Hematopoietic multipotent progenitor cell treated with erythropoietin and hydrocortisone succinate and interleukin-3 and kit ligand, for 15 days (in vitro differentiated cells): Measurements from ENCODE around the gene NRXN2.
"Not testable (repeated sequence)": the region's sequence is repeated elsewhere in the genome, so short reads cannot be mapped to it uniquely, and the experiment has no call there.

ENCODE experiments used
- DNase-seq: peaks from one replicate; pipeline ENCODE4 v3.0.0-alpha.2; 2015; ENCODE audit warnings: low spot score

NRXN2 gene

GRCh38 chr11:64604458-64605243 is 118.3 kb downstream of the NRXN2 start:
- no peak for DNase-seq

- DNase-seq, result no peak
These were observed 119.4 kb downstream of the NRXN2 start for GRCh38 chr11:64603411-64604110.

DNA sequence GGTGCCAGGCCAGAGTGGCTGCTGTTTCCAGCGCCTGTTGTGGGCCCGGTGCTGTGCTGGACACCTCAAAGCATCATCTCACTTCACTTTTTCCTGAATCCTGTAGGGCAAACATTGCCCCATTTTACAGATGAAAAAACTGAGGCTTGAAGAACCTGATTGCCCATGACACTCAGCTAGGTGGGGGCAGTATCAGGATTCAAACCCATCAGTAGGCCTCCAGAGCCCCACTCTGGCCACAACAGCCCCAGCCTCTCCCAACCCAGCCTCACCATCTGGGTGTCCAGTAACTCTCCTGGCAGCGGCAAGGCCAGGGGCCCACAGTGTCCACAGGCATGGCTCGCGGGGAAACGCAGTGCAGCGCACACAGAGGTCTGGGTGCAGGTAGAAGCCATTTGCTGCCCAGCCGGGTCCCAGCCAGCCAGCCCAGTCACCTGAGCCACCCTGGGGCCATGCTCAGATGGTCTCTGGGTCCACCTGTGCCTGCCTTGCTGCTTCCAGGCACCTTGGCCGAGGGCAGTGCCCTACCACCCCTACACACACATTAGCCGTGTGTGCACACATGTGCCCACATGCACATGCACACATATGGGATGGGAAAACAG is 120.4 kb downstream of the NRXN2 start:
- no peak for DNase-seq

DNA sequence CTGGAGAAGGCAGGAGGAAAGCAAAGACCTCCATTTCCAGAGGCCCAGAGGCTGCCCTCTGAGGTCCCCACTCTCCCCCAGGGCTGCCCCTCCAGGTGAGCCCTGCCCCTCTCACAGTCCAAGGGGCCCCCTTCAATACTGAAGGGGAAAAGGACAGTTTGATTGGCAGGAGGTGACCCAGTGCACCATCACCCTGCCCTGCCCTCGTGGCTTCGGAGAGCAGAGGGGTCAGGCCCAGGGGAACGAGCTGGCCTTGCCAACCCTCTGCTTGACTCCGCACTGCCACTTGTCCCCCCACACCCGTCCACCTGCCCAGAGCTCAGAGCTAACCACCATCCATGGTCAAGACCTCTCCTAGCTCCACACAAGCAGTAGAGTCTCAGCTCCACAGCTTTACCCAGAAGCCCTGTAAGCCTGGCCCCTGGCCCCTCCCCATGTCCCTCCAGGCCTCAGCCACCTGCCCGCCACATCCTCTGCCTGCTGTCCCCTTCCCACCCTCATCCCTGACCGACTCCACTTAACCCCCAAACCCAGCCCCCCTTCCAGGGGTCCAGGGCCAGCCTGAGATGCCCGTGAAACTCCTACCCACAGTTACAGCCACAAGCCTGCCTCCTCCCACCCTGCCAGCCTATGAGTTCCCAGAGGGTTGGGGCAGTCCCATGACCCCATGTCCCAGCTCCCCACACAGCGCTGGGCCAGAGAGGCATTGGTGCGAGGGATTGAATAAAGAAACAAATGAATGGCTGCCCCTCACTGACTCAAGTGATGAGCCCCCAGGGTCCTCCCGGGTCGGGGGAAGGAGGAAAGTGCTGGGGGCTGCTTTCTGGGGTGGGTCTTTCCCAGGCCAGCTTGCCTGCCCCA is 121.2 kb downstream of the NRXN2 start:
- no peak for DNase-seq

GRCh38 chr11:64600281-64600992 is 122.6 kb downstream of the NRXN2 start:
- DNase-seq, result no peak

- DNase-seq, result no peak
These were observed 123.2 kb downstream of the NRXN2 start for GRCh38 chr11:64599698-64600211.

DNA sequence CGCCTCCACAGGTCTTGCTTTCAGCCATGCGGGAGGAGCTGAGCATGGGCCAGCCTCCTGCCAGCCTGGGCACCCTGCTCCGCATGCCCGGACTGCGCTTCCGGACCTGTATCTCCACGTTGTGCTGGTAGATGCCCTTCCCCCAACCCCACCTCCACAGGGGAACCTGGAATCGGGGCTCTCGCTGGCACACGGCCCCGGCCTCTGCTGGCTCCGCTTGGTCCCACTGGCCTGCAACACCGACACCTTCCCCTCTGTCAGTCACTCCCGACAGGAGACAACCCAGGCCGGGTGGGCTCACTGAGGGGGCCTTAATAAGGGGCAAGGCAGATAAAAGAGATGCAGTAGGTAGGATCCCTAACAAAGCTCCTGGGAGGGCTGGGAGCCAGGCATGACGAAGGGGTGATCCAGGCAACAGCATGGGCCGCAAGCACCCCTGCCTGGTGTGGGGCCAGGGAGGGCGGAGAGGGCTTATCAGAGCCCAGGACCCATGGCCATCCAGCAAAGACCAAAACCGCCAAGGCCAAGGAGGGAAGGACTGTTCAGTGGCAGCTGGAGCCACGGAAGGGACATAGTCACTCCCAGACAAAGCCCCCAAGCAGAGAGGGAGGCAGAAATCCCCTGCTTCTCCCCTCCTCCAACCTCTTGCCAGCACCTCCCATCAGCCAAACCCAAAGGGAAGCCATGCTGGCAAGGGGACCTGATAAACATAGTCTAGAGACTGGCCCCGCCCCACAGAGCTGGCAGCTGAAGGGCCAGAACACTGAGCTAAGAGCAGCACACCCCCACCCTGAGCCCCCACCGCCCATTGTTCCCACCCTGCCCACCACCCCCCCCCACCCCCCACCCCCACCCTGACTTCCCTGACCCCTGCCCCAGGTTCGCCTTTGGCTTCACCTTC is 124.0 kb downstream of the NRXN2 start:
- no peak for DNase-seq

DNA sequence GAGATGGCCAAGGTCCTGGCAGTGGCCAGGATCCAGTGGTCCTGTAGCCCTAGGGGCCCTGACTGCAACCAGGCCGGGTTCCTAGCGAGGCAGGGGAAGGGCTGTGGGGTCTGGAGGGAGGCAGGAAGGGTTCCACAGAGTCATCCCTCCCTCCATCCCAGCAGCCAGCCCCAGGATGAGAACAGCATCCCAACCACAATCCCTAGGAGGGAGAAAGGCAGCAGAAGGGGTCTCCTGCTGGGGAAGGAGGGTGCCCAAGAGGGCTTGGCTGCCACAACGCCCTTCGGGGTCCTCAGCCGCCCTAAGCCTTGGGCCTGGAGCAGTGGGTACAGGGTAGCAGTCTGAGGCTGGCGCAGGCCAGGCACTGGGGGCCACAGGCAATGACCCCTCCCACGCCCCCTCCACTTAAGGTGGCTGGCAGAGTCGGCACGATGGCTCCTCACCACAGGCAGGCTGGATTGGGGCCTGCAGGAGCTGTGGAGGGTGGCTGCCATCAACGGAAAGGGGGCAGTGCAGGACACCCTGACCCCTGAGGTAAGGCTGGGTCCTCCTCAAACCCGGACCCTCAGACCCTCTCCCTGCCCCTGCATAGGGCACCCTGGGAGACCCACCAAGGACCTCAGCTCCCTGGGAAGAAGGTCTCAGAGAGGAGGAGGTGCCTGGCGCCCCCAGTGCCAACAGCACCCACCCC is 124.7 kb downstream of the NRXN2 start:
- no peak for DNase-seq

DNA sequence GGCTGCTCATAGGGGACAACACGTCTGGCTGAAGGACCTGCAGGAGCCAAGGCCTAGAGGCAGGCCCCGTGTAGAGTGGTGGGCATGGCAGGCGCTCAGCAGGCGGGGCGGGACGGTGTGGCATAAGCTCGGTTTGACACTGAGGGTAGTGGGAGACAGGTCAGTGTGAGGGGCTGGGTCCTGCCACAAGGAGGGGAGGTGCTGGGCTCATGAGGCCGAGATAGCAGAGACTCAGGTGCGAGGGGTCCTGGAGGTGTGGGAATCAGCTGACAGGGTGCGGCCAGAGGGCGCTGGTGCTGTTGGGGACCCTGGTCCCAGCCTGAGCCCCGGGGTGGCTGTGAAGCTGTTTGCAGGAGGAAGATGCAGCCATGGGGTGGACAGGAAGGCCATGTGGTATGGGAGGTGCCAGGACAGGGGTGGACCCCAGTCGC is 125.3 kb downstream of the NRXN2 start:
- DNase-seq, result no peak

DNA sequence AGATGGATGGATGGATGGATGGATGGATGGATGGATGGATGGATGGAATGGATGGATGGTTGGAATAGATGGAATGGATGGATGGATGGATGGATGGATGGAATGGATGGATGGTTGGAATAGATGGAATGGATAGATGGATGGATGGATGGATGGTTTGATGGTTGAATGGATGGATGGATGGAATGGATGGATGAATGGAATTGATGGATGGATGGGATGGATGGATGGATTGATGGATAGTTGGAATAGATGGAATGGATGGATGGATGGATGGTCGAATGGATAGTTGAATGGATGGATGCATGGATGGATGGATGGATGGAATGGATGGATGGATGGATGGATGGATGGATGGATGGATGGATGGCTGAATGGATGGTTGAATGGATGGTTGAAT is 127.1 kb downstream of the NRXN2 start:
- DNase-seq, result not testable (repeated sequence)

DNA sequence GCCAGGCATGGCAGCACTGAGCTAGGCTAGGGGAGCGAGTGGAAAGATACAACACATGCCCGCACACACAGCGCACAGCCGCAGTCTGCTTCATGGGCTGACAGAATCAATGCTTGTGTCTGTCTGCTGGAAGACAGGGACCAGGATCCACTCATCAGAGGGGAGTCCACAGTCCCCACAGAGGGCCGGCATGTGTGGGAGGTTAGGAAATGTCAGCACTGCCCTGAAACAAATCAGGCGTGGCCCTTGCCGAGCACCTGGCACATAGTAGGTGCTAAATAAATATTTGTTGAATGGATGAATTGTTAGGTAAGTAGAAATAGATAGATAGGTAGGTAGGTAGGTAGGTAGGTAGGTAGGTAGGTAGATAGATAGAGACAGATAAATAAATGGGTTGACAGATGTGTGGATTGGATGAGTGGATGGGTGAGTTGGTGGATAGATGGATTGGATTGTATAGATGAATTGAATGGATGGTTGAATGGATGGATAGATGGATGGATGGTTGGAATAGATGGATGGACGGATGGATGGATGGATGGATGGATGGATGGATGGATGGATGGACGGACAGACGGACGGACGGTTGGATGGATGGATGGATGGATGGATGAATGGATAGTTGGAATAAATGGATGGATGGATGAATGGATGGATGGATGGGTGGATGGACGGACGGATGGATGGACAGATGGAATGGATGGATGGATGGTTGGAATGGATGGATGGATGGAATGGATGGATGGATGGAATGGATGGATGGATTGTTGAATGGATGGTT is 128.6 kb downstream of the NRXN2 start:
- no peak for DNase-seq

DNA sequence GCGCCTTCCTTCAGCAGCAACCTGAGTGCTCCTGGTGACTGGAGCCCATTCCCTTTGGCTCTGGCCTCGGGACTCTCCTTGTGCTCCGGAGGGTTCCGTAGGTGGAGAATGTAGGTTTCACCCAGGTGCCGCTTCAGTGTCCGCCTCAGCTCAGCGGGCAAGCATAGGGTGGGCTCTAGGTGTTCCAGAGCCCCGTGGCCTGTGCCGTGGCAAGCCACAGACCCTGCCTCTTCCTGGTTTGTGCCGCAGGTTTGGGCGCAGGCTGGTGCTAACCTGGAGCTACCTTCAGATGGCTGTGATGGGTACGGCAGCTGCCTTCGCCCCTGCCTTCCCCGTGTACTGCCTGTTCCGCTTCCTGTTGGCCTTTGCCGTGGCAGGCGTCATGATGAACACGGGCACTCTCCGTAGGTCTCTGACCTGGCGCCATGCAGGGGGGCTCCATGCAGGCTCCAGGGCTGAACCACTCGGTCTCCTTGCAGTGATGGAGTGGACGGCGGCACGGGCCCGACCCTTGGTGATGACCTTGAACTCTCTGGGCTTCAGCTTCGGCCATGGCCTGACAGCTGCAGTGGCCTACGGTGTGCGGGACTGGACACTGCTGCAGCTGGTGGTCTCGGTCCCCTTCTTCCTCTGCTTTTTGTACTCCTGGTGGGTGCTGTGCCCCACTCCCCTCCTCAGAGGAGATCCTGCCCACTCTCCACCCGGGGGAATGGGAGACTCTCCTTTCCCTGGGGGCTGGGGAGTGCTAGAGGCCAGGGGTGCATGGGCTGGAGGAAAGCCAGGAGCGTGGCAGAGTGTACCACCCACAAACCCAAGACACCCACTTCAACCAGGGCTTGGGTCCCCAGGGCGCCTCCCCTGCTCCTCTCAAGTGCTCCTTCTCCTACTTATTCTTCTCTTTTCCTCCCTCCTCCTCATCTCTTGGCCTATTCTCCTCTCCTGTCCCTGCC is 129.6 kb downstream of the NRXN2 start:
- no peak for DNase-seq

- no peak for DNase-seq
These were observed 130.3 kb downstream of the NRXN2 start for GRCh38 chr11:64592656-64593055.

DNA sequence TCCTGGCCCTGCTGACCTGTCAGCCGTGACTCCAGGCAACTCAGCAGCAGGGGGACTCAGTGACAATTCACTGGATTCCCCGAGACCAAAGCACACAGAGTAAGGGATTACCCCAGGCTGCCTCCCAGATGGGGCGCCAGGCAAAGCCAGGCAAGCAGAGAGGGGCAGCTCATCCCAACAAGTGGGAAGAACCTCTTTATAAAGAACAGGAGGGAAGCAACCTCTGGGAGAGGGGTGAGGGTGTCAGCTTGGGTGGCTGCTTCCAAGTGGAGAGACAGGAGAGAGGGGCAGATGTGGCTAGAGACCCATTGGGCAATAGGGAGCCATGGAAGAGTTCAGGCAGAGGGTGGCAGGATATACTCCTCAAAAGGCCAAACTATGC is 130.8 kb downstream of the NRXN2 start:
- no peak for DNase-seq

DNA sequence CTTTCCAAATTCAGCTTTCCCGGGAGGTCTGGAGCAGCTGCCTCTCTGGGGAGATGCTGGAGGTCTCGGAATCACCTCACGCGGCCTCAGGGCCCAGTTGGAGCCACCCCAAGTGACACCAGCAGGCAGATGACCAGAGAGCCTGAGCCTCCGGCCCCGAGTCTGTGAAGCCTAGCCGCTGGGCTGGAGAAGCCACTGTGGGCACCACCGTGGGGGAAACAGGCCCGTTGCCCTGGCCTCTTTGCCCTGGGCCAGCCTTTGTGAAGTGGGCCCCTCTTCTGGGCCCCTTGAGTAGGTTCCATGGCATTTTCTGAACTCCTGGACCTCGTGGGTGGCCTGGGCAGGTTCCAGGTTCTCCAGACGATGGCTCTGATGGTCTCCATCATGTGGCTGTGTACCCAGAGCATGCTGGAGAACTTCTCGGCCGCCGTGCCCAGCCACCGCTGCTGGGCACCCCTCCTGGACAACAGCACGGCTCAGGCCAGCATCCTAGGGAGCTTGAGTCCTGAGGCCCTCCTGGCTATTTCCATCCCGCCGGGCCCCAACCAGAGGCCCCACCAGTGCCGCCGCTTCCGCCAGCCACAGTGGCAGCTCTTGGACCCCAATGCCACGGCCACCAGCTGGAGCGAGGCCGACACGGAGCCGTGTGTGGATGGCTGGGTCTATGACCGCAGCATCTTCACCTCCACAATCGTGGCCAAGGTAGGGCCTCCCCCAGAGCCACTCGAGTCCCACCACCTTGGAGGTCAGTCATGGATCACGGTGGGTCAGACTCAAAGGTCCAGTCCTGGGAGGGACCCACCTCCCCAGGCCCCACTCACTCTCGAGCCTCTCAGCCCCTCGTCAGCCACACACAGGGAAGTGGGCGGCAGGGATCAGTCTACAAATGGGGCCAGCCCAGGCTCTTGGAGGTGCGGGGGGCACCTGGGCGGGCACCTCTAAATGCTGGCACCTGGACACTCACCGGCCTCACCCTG is 131.5 kb downstream of the NRXN2 start:
- no peak for DNase-seq

DNA sequence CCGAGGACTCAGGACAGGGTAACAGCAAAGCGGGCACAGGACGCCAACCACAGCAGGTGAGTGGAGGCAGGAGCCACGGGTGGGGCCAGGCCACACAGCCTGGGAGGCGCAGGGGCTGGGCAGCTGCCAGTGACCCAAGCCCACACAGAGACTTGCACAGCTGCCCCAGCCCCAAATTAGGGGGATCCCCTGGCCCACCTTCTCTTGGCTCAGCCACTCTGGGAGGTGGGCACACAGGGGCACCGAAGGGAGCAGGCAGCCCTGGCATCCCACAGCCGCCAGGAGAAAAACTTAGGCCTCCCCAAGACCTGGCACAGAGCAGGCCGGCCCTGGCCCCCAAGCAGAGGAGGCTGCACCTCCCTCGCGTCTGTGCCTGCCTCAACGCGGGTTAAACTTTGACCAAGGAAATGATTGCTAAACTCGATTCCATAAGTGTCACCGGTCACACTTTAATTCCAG is 132.2 kb downstream of the NRXN2 start, which contains the start of gene SLC22A12:
Gene SLC22A12 (plus strand): TSS at position 458 of the 459 bp plus-strand sequence. CDS start 337 bp downstream, outside the sequence.
- DNase-seq, result no peak
